ENCODE measurements around the gene IMMP2L. TPM values are rescaled to one million over a fixed set of nuclear protein-coding genes. Genes with fewer than 3 reads are reported as not detected.

Gene IMMP2L
- total RNA-seq, 3 donors from 2014 or later (not counting 1 experiment from before 2014, with no cell fraction given) = 6.9 to 9.2 (median 8.7) TPM

DNA sequence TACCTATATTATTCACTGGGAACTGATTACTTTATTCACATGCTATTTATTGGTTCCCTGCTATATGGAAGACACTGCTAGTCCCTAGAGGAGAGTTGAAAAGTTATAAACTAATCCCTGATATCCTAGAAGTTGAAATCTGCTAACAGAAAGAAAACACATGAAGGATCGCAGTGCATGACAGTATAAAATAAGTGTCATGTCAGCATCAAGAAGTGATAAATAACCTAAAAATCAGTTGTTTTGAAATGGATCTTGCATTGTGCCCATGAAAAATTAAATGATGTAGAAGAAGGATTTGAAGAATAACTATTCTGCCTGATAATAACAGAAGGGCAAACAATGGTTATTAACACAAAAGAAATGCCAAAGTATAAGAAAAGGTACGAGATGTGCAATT, 764.6 kb downstream of the IMMP2L start:
- H3K9me3 ChIP-seq (ENCODE audit: control insufficient read depth, insufficient read depth, low read length) = peaks cover 2% of the 10 kb centered on the region
- no peak overlapping the region for H3K4me3 ChIP-seq (ENCODE audit: low read length)
- no peaks in the 10 kb centered on the region for H3K4me1 ChIP-seq (ENCODE audit: control insufficient read depth, insufficient read depth, low read length)
- Mint-ChIP-seq H3K27ac (no peak overlapping the region), H3K27me3 (ENCODE audit: low read depth in 2 of 2) (no peaks in the 10 kb centered on the region), H3K4me3 (no peak overlapping the region), H3K4me1 (no peaks in the 10 kb centered on the region), H3K9me3 (peaks cover 6 to 8% of the 10 kb centered on the region in 2 donors), H3K36me3 (no peaks in the 10 kb centered on the region)
- no peak overlapping the region for H3K27ac ChIP-seq (ENCODE audit: low read length)
- no peaks in the 10 kb centered on the region for H3K27me3 ChIP-seq (ENCODE audit: control insufficient read depth, insufficient read depth, low read length)
- 89% methylated on average over 1 of the region's 2 CpGs for WGBS (ENCODE audit: insufficient coverage)
- H3K36me3 ChIP-seq (ENCODE audit: control insufficient read depth, insufficient read depth, low read length) = no peaks in the 10 kb centered on the region
- DNase-seq (no peak), ATAC-seq (no peak)
- TF ChIP-seq, protein P1, sequence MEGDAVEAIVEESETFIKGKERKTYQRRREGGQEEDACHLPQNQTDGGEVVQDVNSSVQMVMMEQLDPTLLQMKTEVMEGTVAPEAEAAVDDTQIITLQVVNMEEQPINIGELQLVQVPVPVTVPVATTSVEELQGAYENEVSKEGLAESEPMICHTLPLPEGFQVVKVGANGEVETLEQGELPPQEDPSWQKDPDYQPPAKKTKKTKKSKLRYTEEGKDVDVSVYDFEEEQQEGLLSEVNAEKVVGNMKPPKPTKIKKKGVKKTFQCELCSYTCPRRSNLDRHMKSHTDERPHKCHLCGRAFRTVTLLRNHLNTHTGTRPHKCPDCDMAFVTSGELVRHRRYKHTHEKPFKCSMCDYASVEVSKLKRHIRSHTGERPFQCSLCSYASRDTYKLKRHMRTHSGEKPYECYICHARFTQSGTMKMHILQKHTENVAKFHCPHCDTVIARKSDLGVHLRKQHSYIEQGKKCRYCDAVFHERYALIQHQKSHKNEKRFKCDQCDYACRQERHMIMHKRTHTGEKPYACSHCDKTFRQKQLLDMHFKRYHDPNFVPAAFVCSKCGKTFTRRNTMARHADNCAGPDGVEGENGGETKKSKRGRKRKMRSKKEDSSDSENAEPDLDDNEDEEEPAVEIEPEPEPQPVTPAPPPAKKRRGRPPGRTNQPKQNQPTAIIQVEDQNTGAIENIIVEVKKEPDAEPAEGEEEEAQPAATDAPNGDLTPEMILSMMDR (IDR thresholded peaks at IDR 0.05) = no peak
- intact Hi-C loops (cut with micrococcal nuclease) = no loop called here

DNA sequence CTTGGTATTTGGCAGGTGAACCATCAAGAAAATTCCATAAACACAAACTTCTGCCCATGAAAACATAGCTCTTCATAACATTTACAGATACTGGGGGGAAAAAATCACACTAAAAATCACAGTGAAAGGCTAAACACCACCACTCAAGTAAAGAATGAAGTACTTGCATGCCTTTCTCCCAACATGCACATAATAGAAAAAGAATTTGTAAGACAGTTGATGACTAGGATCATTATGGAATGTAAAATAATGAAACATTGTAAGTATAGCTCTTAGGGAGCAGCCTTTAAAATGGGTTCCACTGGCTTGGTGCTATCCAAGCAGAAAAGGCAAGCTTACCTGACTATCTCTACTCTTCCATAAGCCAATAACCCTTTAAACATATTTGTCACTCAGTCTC, 771.3 kb downstream of the IMMP2L start:
- Mint-ChIP-seq H3K27me3 (ENCODE audit: low read depth in 2 of 2) (no peaks in the 10 kb centered on the region), H3K36me3 (no peaks in the 10 kb centered on the region), H3K4me1 (no peaks in the 10 kb centered on the region), H3K27ac (no peak overlapping the region), H3K4me3 (no peak overlapping the region), H3K9me3 (peaks cover 2 to 5% of the 10 kb centered on the region in 2 donors)
- Histone ChIP-seq H3K9me3 (ENCODE audit: control insufficient read depth, insufficient read depth, low read length) (peaks cover 2% of the 10 kb centered on the region), H3K27me3 (ENCODE audit: control insufficient read depth, insufficient read depth, low read length) (no peaks in the 10 kb centered on the region), H3K4me1 (ENCODE audit: control insufficient read depth, insufficient read depth, low read length) (no peaks in the 10 kb centered on the region), H3K36me3 (ENCODE audit: control insufficient read depth, insufficient read depth, low read length) (no peaks in the 10 kb centered on the region), H3K27ac (ENCODE audit: low read length) (no peak overlapping the region), H3K4me3 (ENCODE audit: low read length) (no peak overlapping the region)
- intact Hi-C loops (cut with micrococcal nuclease) = no loop called here
- TF ChIP-seq, protein P1 (IDR thresholded peaks at IDR 0.05) = no peak
- ATAC-seq = no peak
- DNase-seq = no peak

DNA sequence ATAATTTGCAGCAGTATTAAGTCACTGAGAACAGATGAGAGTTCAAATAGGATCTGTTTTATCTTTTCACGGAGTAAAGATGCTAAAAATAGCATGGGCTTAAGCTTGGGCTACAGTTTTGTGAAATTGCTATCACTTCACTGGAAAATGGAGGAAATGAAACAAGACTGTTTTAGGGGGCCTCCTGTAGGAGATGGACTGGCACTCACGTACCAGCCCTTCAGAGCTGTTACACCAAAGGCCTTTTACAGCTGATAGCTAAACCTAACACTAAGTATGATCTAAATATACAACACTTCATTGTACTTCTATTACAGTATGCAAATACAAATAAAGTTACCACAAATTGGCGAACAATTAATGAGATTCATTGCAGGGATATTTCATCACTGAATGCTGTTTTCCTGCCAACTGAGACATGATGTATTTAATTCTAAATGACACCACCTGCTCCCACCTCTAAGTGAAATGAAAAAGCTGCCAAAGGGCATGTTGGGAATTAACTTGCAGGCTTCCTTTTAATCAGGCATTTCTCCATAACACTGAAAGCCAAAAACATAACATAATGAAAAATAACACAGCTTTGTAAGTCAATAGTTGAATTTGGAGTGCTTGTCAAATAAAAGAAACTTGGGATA, 775.8 kb downstream of the IMMP2L start:
- Histone ChIP-seq H3K4me1 (ENCODE audit: control insufficient read depth, insufficient read depth, low read length) (no peaks in the 10 kb centered on the region), H3K9me3 (ENCODE audit: control insufficient read depth, insufficient read depth, low read length) (no peaks in the 10 kb centered on the region), H3K27me3 (ENCODE audit: control insufficient read depth, insufficient read depth, low read length) (no peaks in the 10 kb centered on the region), H3K4me3 (ENCODE audit: low read length) (no peak overlapping the region), H3K36me3 (ENCODE audit: control insufficient read depth, insufficient read depth, low read length) (no peaks in the 10 kb centered on the region), H3K27ac (ENCODE audit: low read length) (no peak overlapping the region)
- H3K27ac Mint-ChIP-seq = no peak overlapping the region
- TF ChIP-seq, protein P1 (IDR thresholded peaks at IDR 0.05) = no peak
- DNase-seq = no peak
- intact Hi-C loops (cut with micrococcal nuclease) = no loop called here
- no peak overlapping the region for H3K4me3 Mint-ChIP-seq
- no peaks in the 10 kb centered on the region for H3K4me1 Mint-ChIP-seq
- H3K36me3 Mint-ChIP-seq = no peaks in the 10 kb centered on the region
- no peaks in the 10 kb centered on the region for H3K27me3 Mint-ChIP-seq (ENCODE audit: low read depth in 2 of 2)
- peaks cover 0 to 4% of the 10 kb centered on the region in 2 donors for H3K9me3 Mint-ChIP-seq
- ATAC-seq = no peak
- WGBS (ENCODE audit: insufficient coverage) = 81% methylated on average over 3 of the region's 3 CpGs

DNA sequence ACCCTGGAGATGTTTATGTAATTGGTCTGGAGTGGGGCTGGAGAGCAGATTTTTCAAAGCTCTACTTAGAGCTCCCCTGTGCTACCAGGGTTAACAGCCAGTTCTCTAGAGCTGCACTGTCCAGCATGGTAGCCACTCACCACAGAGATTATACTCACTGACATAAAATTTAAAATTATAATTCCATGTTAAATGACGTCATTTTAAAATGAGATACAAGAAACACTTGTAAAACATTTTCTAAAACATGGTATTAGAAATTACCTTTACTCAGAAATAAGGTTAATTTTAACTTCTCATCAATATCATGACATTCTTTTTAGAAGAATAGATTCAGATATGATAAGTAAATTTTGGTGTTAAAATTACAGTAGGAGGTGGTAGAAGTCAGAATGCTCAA, 777.5 kb downstream of the IMMP2L start:
- TF ChIP-seq, protein P1 (IDR thresholded peaks at IDR 0.05) = no peak
- no peaks in the 10 kb centered on the region for H3K36me3 ChIP-seq (ENCODE audit: control insufficient read depth, insufficient read depth, low read length)
- H3K27ac Mint-ChIP-seq = no peak overlapping the region
- no peak overlapping the region for H3K4me3 ChIP-seq (ENCODE audit: low read length)
- DNase-seq (no peak), ATAC-seq (no peak)
- no peaks in the 10 kb centered on the region for H3K36me3 Mint-ChIP-seq
- H3K4me1 ChIP-seq (ENCODE audit: control insufficient read depth, insufficient read depth, low read length) = no peaks in the 10 kb centered on the region
- H3K9me3 ChIP-seq (ENCODE audit: control insufficient read depth, insufficient read depth, low read length) = no peaks in the 10 kb centered on the region
- intact Hi-C loops (cut with micrococcal nuclease) = no loop called here
- H3K9me3 Mint-ChIP-seq = peaks cover 2 to 9% of the 10 kb centered on the region in 2 donors
- H3K4me3 Mint-ChIP-seq = no peak overlapping the region
- H3K27me3 ChIP-seq (ENCODE audit: control insufficient read depth, insufficient read depth, low read length) = no peaks in the 10 kb centered on the region
- H3K27ac ChIP-seq (ENCODE audit: low read length) = no peak overlapping the region
- no peaks in the 10 kb centered on the region for H3K4me1 Mint-ChIP-seq
- no peaks in the 10 kb centered on the region for H3K27me3 Mint-ChIP-seq (ENCODE audit: low read depth in 2 of 2)
- no CpG with 5 or more reads among the region's 1 CpG for WGBS (ENCODE audit: insufficient coverage)
